Psoas muscle (tissue), 8 donors: ENCODE measurements around the gene ARSK. TPM values are rescaled to one million over a fixed set of nuclear protein-coding genes. Genes with fewer than 3 reads are reported as not detected.
A peak's percentile ranks its signal among the peaks of the same experiment; 100 is the strongest.

Source experiments
- ATAC-seq, 4 donors: fragments of 200-7000 bp; cut with Tn5 transposase; one replicate each; pipeline ENCODE4 v1.9.1; 2020; ENCODE audit warnings: moderate library complexity in 3 of 4, mild to moderate bottlenecking in 2 of 4
- DNase-seq, 2 donors: peaks; one replicate each; pipeline ENCODE4 v3.0.0-alpha.2; 2020
- H3K27ac ChIP-seq: fragments of 200-600 bp; one replicate; pipeline ENCODE4 v1.8.0; 2022
- H3K27me3 ChIP-seq, 3 donors: fragments of 200-600 bp in 1 of 3; one replicate each; pipeline versions ENCODE4 v1.6.1 to v1.8.0; 2013 to 2022; ENCODE audit warnings: low read length in 2 of 3, mild to moderate bottlenecking in 2 of 3, moderate library complexity in 1 of 3; ENCODE audit not compliant: insufficient read depth in 3 of 3
- H3K36me3 ChIP-seq, 2 donors: fragments of 200-600 bp in 1 of 2; one replicate each; pipeline versions ENCODE4 v1.6.1 to v1.8.0; 2013 to 2022; ENCODE audit warnings: low read depth in 1 of 2, mild to moderate bottlenecking in 1 of 2, moderate library complexity in 1 of 2; ENCODE audit not compliant: insufficient read depth in 1 of 2
- H3K4me1 ChIP-seq: fragments of 200-600 bp; one replicate; pipeline ENCODE4 v1.8.0; 2022
- H3K4me3 ChIP-seq: fragments of 200-600 bp; one replicate; pipeline ENCODE4 v1.8.0; 2022; ENCODE audit warnings: mild to moderate bottlenecking
- H3K9me3 ChIP-seq: fragments of 200-600 bp; one replicate; pipeline ENCODE4 v1.8.0; 2022
- WGBS, 3 donors: extraction: QIAGEN DNeasy Blood & Tissue Kit; methylation state at CpG; one replicate each; pipeline versions ENCODE4 v1.1.6 to v1.1.7; 2013; 5-methylcytosine and 5-hydroxymethylcytosine counted together
- intact Hi-C, 2 donors: fragments of 100-400 bp; cut with DNase I; formaldehyde crosslinking; loops; one replicate each; pipeline versions ENCODE4 v1.11.0 to v1.14.2; 2022
- polyA plus RNA-seq, 3 donors: library from polyadenylated mRNA; stranded (reverse); fragments of 200-250 nt; gene quantifications; one replicate each; pipeline ENCODE4 v1.2.3, GENCODE V29; 2013
- total RNA-seq, 4 donors: library from RNA; stranded (reverse); fragmentation: NEBNext Ultra II Directional in 2 of 4; extraction: Animal tissue kit (Norgen Biotek cat#: 25700) in 2 of 4; gene quantifications; one replicate each; pipeline versions ENCODE4 v1.2.1 to v1.2.4, GENCODE V29; 2021 to 2023
- TF ChIP-seq, protein P1 (sequence below): fragments of 200-600 bp; IDR thresholded peaks from one replicate; pipeline ENCODE4 v1.8.0; 2022; ENCODE audit warnings: antibody characterized with exemption
- donor health status: healthy with polysubstance abuse.
- donor health status: DM: no; HTN: no; CAD: no; lungs with moderate emphysema.
- donor health status: Bipolar disorder and iron deficiency.
- donor health status: healthy.
- donor health status: DM: yes; HTN: yes; CAD: no.
- donor health status: DM: no; HTN: no; CAD: no.
- donor health status: DM: no; HTN: no; CAD: no.
- donor health status: DM: yes; HTN: yes; CAD: no.

The ARSK gene
- total and polyA plus RNA-seq, 7 donors: 1.6 to 8.5 (median 2.0) TPM

DNA sequence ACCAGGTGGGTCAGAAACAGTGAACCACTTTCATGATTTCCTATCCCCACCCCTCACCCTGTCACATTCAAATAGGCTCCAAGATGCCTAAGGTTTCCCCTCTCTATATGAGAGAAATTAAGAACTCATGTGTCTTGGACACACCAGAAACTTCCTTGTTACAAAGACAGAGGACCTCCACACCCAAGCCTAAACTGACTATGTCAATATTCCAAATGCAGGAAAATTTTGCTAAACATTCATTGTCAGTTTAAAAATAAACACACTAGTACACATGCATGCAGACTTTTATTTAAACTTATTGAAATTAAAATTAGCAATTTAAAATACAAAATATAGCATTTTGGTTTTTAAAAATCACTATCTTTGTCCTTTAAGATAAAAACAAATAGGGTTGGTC, 26.3 kb upstream of the ARSK start:
- DNase-seq (no peak), ATAC-seq (no peak)
- TF ChIP-seq, protein P1, sequence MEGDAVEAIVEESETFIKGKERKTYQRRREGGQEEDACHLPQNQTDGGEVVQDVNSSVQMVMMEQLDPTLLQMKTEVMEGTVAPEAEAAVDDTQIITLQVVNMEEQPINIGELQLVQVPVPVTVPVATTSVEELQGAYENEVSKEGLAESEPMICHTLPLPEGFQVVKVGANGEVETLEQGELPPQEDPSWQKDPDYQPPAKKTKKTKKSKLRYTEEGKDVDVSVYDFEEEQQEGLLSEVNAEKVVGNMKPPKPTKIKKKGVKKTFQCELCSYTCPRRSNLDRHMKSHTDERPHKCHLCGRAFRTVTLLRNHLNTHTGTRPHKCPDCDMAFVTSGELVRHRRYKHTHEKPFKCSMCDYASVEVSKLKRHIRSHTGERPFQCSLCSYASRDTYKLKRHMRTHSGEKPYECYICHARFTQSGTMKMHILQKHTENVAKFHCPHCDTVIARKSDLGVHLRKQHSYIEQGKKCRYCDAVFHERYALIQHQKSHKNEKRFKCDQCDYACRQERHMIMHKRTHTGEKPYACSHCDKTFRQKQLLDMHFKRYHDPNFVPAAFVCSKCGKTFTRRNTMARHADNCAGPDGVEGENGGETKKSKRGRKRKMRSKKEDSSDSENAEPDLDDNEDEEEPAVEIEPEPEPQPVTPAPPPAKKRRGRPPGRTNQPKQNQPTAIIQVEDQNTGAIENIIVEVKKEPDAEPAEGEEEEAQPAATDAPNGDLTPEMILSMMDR: no peak
- no peaks in the 10 kb centered on the region for H3K4me1 ChIP-seq
- H3K27me3 ChIP-seq: no peaks in the 10 kb centered on the region
- intact Hi-C loops: loop anchor here in 1 of 2 donors (5.0 kb wide), 1 partner anchor 1244 kb away; no protein-coding TSS in a partner anchor
- peaks cover 12 to 82% of the 10 kb centered on the region in 2 donors for H3K36me3 ChIP-seq
- no peak overlapping the region for H3K27ac ChIP-seq
- no peaks in the 10 kb centered on the region for H3K9me3 ChIP-seq
- no peak overlapping the region for H3K4me3 ChIP-seq

DNA sequence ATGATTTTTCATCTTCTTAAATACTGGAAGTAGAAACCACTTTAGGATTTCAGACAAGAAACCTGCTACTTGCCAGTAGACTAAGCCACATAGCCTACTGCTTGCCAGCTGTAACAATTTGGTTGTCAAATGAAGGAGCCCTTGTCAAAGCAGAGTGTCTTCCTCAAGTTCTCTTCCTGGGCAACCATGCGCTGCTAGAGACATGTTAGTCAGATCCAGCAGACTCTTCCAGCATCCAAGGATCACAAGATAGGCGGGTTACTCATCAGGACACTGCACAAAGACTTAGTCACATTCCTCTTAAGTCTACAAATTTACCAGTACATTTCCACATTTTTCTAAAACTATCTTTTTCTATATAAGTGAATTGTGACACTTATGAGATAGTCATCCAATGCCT, 24.5 kb upstream of the ARSK start:
- no peak for DNase-seq
- H3K9me3 ChIP-seq: no peaks in the 10 kb centered on the region
- H3K27me3 ChIP-seq: no peaks in the 10 kb centered on the region
- intact Hi-C loops: loop anchor here in 1 of 2 donors (10.0 kb wide), 1 partner anchor 46 kb away; no protein-coding TSS in a partner anchor
- H3K36me3 ChIP-seq: peaks cover 12 to 77% of the 10 kb centered on the region in 2 donors
- no peaks in the 10 kb centered on the region for H3K4me1 ChIP-seq
- TF ChIP-seq, protein P1: no peak
- no peak overlapping the region for H3K27ac ChIP-seq
- no peak overlapping the region for H3K4me3 ChIP-seq
- 95 to 99% (median 99%) methylated on average over 2 of the region's 2 CpGs for WGBS, 3 donors
- ATAC-seq: peak in 1 of 4 donors; percentile 49

DNA sequence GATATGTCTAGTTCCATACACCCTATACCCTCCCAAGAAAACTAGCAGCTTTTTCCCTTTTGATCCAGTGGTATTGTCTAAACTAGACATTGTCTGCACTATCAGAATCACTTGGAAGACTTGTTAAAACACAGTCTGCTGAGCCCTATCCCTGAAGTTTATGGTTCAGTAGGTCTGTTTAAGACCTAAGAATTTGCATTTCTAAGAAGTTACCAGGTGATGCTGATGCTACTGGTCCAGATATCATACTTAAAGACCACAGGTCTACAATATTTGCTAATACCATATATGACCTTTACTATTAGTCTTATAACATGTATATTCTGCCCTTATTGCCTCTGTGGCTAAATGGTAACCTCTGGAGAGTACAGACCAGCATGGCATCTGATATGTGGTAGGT, 23.4 kb upstream of the ARSK start:
- ATAC-seq: no peak
- H3K9me3 ChIP-seq: no peaks in the 10 kb centered on the region
- peaks cover 4% of the 10 kb centered on the region for H3K4me1 ChIP-seq
- peaks cover 12 to 82% of the 10 kb centered on the region in 2 donors for H3K36me3 ChIP-seq
- H3K27ac ChIP-seq: no peak overlapping the region
- DNase-seq: no peak
- no peaks in the 10 kb centered on the region for H3K27me3 ChIP-seq
- intact Hi-C loops: loop anchor here in 1 of 2 donors (10.0 kb wide), 1 partner anchor 47 kb away; no protein-coding TSS in a partner anchor
- TF ChIP-seq, protein P1: no peak
- H3K4me3 ChIP-seq: no peak overlapping the region

DNA sequence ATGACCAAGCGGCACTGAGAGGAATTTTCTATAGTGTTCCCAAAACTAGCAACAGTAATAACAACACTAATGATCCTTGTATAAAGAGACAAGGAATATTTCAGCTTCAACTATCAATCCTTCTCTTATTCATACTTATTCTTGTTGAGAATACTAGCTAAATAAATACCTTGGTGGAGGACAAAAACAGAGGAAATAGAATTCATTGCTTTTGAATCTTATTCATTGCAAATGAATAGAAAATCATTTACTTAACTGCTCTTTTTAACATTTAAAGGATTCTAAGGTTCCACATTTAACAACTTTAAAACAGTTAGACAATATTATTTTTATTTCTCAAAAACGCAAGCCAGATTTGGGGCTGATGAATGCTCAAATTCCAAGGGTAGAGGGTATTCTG, 22.5 kb upstream of the ARSK start:
- Histone ChIP-seq H3K9me3 (no peaks in the 10 kb centered on the region), H3K27ac (no peak overlapping the region), H3K4me1 (peaks cover 6% of the 10 kb centered on the region), H3K4me3 (no peak overlapping the region), H3K36me3 (peaks cover 9 to 82% of the 10 kb centered on the region in 2 donors), H3K27me3 (no peaks in the 10 kb centered on the region)
- WGBS, 3 donors: 96 to 99% (median 96%) methylated on average over 2 of the region's 2 CpGs
- TF ChIP-seq, protein P1: no peak
- DNase-seq (no peak), ATAC-seq (no peak)
- intact Hi-C loops: loop anchor here in 1 of 2 donors (10.0 kb wide), 1 partner anchor 48 kb away; no protein-coding TSS in a partner anchor

DNA sequence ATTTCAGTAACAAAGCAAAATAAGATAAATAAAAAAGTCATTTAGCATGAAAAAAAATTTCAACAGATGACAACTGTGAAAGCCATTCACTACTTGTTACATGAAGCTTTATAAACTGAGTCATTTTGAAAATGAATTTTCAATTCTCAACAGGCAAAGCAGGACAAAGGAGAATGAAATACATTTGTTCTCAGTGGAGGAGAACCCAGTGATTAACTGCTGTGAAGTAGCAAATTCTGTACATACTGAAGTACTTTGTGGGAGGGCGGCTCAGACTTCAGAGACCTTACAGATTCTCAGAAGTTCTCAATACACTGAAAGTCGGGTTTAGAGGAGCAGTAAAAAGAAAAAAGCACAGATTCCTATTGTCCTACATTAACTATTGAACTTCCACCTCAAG, 21.8 kb upstream of the ARSK start:
- TF ChIP-seq, protein P1: no peak

More for the DNA sequence above, 21.8 kb upstream of the ARSK start:
- 62 to 67% (median 66%) methylated on average over 2 of the region's 2 CpGs for WGBS, 3 donors
- ATAC-seq: no peak
- Histone ChIP-seq H3K4me1 (peaks cover 6% of the 10 kb centered on the region), H3K9me3 (no peaks in the 10 kb centered on the region), H3K27me3 (no peaks in the 10 kb centered on the region), H3K36me3 (peaks cover 9 to 81% of the 10 kb centered on the region in 2 donors), H3K27ac (no peak overlapping the region), H3K4me3 (no peak overlapping the region)
- intact Hi-C loops: loop anchor here in 1 of 2 donors (10.0 kb wide), 1 partner anchor 48 kb away; no protein-coding TSS in a partner anchor
- DNase-seq: no peak
